Hematopoietic multipotent progenitor cell (in vitro differentiated cells): Measurements from ENCODE around the gene CPED1. TPM values are rescaled to one million over a fixed set of nuclear protein-coding genes. Genes with fewer than 3 reads are reported as not detected.
"Not testable (repeated sequence)": the region's sequence is repeated elsewhere in the genome, so short reads cannot be mapped to it uniquely, and the experiment has no call there.

Experiments
- DNase-seq, 3 donors: peaks; one replicate each; pipeline ENCODE4 v3.0.0-alpha.2; 2011 to 2015; ENCODE audit warnings: low read depth in 2 of 3, low spot score in 2 of 3
- total RNA-seq: library from RNA; depleted of rRNA; stranded (reverse); fragments of >200 nt; gene quantifications from one replicate; pipeline ENCODE4 v1.2.3, GENCODE V29; 2012

The CPED1 gene
- total RNA-seq, 1 donor = 9.2 TPM

- no peak for DNase-seq
Observed at GRCh38 chr7:121273467-121274167, 285.1 kb downstream of the CPED1 start.

GRCh38 chr7:121274467-121274866 is 286.0 kb downstream of the CPED1 start:
- DNase-seq = no peak

GRCh38 chr7:121275204-121275603 is 286.7 kb downstream of the CPED1 start:
- no peak for DNase-seq

- no peak for DNase-seq
Observed at GRCh38 chr7:121276313-121276712, 287.8 kb downstream of the CPED1 start.

- peak in 1 of 3 donors; percentile 15 for DNase-seq
Observed at GRCh38 chr7:121278120-121279021, 289.9 kb downstream of the CPED1 start.

GRCh38 chr7:121279060-121279620 is 290.6 kb downstream of the CPED1 start:
- no peak for DNase-seq

GRCh38 chr7:121279822-121280221 is 291.3 kb downstream of the CPED1 start:
- DNase-seq = no peak

- DNase-seq = no peak
Observed at GRCh38 chr7:121280656-121281055, 292.1 kb downstream of the CPED1 start.

- DNase-seq = no peak
Observed at GRCh38 chr7:121282129-121282528, 293.6 kb downstream of the CPED1 start.

GRCh38 chr7:121285066-121285667 is 296.7 kb downstream of the CPED1 start:
- no peak for DNase-seq

GRCh38 chr7:121286186-121286585 is 297.7 kb downstream of the CPED1 start:
- DNase-seq = no peak

- peak in 1 of 3 donors; percentile 28 for DNase-seq
Observed at GRCh38 chr7:121286742-121287734, 298.5 kb downstream of the CPED1 start.

GRCh38 chr7:121288894-121289293 is 300.4 kb downstream of the CPED1 start:
- DNase-seq = no peak

- DNase-seq = not testable (repeated sequence)
Observed at GRCh38 chr7:121289930-121290329, 301.4 kb downstream of the CPED1 start.

GRCh38 chr7:121294448-121294992 is 306.0 kb downstream of the CPED1 start:
- no peak for DNase-seq

GRCh38 chr7:121297843-121298242 is 309.3 kb downstream of the CPED1 start:
- no peak for DNase-seq

GRCh38 chr7:121298831-121299239 is 310.3 kb downstream of the CPED1 start:
- no peak for DNase-seq

GRCh38 chr7:121300685-121301420 is 312.3 kb downstream of the CPED1 start:
- DNase-seq = no peak
